IMR-90 (cell line): ENCODE data around the gene CETN2. TPM values are rescaled to one million over a fixed set of nuclear protein-coding genes. Genes with fewer than 3 reads are reported as not detected.

Experiments used
- ATAC-seq: fragments of 200-7000 bp; cut with Tn5 transposase; 2 replicates; pipeline ENCODE4 v1.9.1; 2020; ENCODE audit warnings: low read depth, mild to moderate bottlenecking, moderate library complexity
- BruUV-seq: library from RNA; stranded (reverse); fragments of 400-500 nt; replicated peaks from 2 replicates; lab custom pipeline; 2021; lab: Mats Ljungman, UMichigan
- CTCF ChIA-PET: fragments of 300-600 bp; formaldehyde crosslinking; extraction: SDS; loops from one replicate; lab custom pipeline; 2021; ENCODE audit warnings: antibody characterized with exemption; lab: Yijun Ruan, JAX
- POLR2A ChIA-PET: fragments of 300-600 bp; sonication (Branson Sonifier 250); formaldehyde crosslinking; loops from one replicate; lab custom pipeline; 2022; ENCODE audit warnings: antibody characterized with exemption; ENCODE audit not compliant: unreplicated experiment; lab: Charles Lee
- DNase-seq: peaks from one replicate; pipeline ENCODE4 v3.0.0; 2013
- H2AFZ ChIP-seq: replicated peaks from 2 replicates; pipeline ENCODE3; 2013; ENCODE audit warnings: low read length, mild to moderate bottlenecking; ENCODE audit not compliant: poor library complexity
- H2AK5ac ChIP-seq: 2 replicates; pipeline ENCODE4 v1.6.1; 2013; ENCODE audit warnings: low read depth, low read length, inconsistent platforms
- H2AK9ac ChIP-seq: replicated peaks from 2 replicates; pipeline ENCODE3; 2013; ENCODE audit warnings: mild to moderate bottlenecking, low read depth, low read length, moderate library complexity; ENCODE audit not compliant: poor library complexity
- H2BK120ac ChIP-seq: 2 replicates; pipeline ENCODE4 v1.6.1; 2013; ENCODE audit warnings: low read depth, low read length, inconsistent platforms
- H2BK15ac ChIP-seq: 3 replicates; pipeline ENCODE4 v1.6.1; 2013; ENCODE audit warnings: low read depth, low read length, inconsistent platforms
- H2BK20ac ChIP-seq: 2 replicates; pipeline ENCODE4 v1.6.1; 2013; ENCODE audit warnings: low read depth, mild to moderate bottlenecking, inconsistent platforms, low read length, moderate library complexity
- H2BK5ac ChIP-seq: 2 replicates; pipeline ENCODE4 v1.6.1; 2013; ENCODE audit warnings: mild to moderate bottlenecking, low read depth, low read length, inconsistent platforms; ENCODE audit not compliant: poor library complexity, severe bottlenecking
- H3K14ac ChIP-seq: replicated peaks from 2 replicates; pipeline ENCODE4 v1.6.1; 2013; ENCODE audit warnings: low read depth, low read length, inconsistent platforms
- H3K18ac ChIP-seq: 2 replicates; pipeline ENCODE4 v1.6.1; 2013; ENCODE audit warnings: low read depth, low read length, control low read depth
- H3K23ac ChIP-seq: 2 replicates; pipeline ENCODE4 v1.6.1; 2013; ENCODE audit warnings: low read depth, low read length, inconsistent platforms
- H3K27ac ChIP-seq: 2 replicates; pipeline ENCODE4 v1.5.1; 2013; ENCODE audit warnings: mild to moderate bottlenecking, control low read depth, low read length; ENCODE audit not compliant: insufficient read depth
- H3K27me3 ChIP-seq: 2 replicates; pipeline ENCODE4 v1.6.1; 2013; ENCODE audit warnings: low read length; ENCODE audit not compliant: control insufficient read depth, insufficient read depth
- H3K36me3 ChIP-seq: 2 replicates; pipeline ENCODE4 v1.6.1; 2013; ENCODE audit warnings: low read length, mixed read lengths; ENCODE audit not compliant: control insufficient read depth, insufficient read depth
- H3K4ac ChIP-seq: 2 replicates; pipeline ENCODE4 v1.6.1; 2013; ENCODE audit warnings: low read depth, low read length, inconsistent platforms
- H3K4me1 ChIP-seq: 2 replicates; pipeline ENCODE4 v1.6.1; 2013; ENCODE audit warnings: low read length, mixed read lengths; ENCODE audit not compliant: control insufficient read depth, insufficient read depth
- H3K4me2 ChIP-seq: 2 replicates; pipeline ENCODE4 v1.6.1; 2013; ENCODE audit warnings: low read depth, mild to moderate bottlenecking, control low read depth, low read length, moderate library complexity
- H3K4me3 ChIP-seq: 2 replicates; pipeline ENCODE4 v1.5.1; 2013; ENCODE audit warnings: low read depth, mild to moderate bottlenecking, control low read depth, low read length, moderate library complexity; ENCODE audit not compliant: insufficient read depth
- H3K56ac ChIP-seq: 2 replicates; pipeline ENCODE4 v1.6.1; 2013; ENCODE audit warnings: low read length, inconsistent platforms; ENCODE audit not compliant: insufficient read depth; ENCODE audit errors: extremely low read depth
- H3K79me1 ChIP-seq, 2 experiments: 2 replicates each; pipeline ENCODE4 v1.6.1; 2013; ENCODE audit warnings: low read length in 2 of 2, inconsistent platforms in 1 of 2, low read depth in 1 of 2
- H3K9ac ChIP-seq: 2 replicates; pipeline ENCODE4 v1.6.1; 2013; ENCODE audit warnings: low read depth, low read length, control low read depth
- H3K9me1 ChIP-seq: 2 replicates; pipeline ENCODE4 v1.6.1; 2013; ENCODE audit warnings: low read length, inconsistent platforms; ENCODE audit not compliant: insufficient read depth
- H3K9me3 ChIP-seq: 2 replicates; pipeline ENCODE4 v1.6.1; 2013; ENCODE audit warnings: low read length; ENCODE audit not compliant: control insufficient read depth, insufficient read depth
- H4K20me1 ChIP-seq: 2 replicates; pipeline ENCODE4 v1.6.1; 2013; ENCODE audit warnings: low read length, inconsistent platforms; ENCODE audit not compliant: insufficient read depth
- H4K5ac ChIP-seq: 2 replicates; pipeline ENCODE4 v1.6.1; 2013; ENCODE audit warnings: mild to moderate bottlenecking, low read depth, low read length, control low read depth
- H4K8ac ChIP-seq, 2 experiments: 2 replicates each; pipeline ENCODE4 v1.6.1; 2013; ENCODE audit warnings: low read depth in 2 of 2, low read length in 2 of 2, control low read depth in 1 of 2, inconsistent platforms in 1 of 2
- H4K91ac ChIP-seq: 2 replicates; pipeline ENCODE4 v1.6.1; 2013; ENCODE audit warnings: low read depth, low read length, inconsistent platforms; ENCODE audit not compliant: insufficient read depth
- BHLHE40 ChIP-seq: fragments of 150-350 bp; IDR thresholded peaks from 2 replicates; pipeline ENCODE4 v1.6.1; 2016; ENCODE audit warnings: mild to moderate bottlenecking, low read depth, low read length
- CEBPB ChIP-seq: IDR thresholded peaks from 2 replicates; pipeline ENCODE4 v1.6.1; 2012; ENCODE audit warnings: low read depth, low read length, improper control_type of control experiment
- CHD1 ChIP-seq: IDR thresholded peaks from 2 replicates; pipeline ENCODE4 v1.6.1; 2012; ENCODE audit warnings: low read depth, low read length, improper control_type of control experiment
- FOS ChIP-seq: fragments of 150-350 bp; IDR thresholded peaks from 2 replicates; pipeline ENCODE4 v1.6.1; 2016; ENCODE audit warnings: low read depth, low read length
- MAFK ChIP-seq: IDR thresholded peaks from 2 replicates; pipeline ENCODE4 v1.6.1; 2012; ENCODE audit warnings: low read depth, low read length, improper control_type of control experiment
- MAZ ChIP-seq: IDR thresholded peaks from 2 replicates; pipeline ENCODE4 v1.6.1; 2012; ENCODE audit warnings: low read depth, mild to moderate bottlenecking, low read length, improper control_type of control experiment, moderate library complexity, borderline replicate concordance
- MXI1 ChIP-seq: IDR thresholded peaks from 2 replicates; pipeline ENCODE4 v1.6.1; 2012; ENCODE audit warnings: low read depth, mild to moderate bottlenecking, low read length, moderate library complexity, borderline replicate concordance
- NFE2L2 ChIP-seq: fragments of 150-350 bp; IDR thresholded peaks from 2 replicates; pipeline ENCODE4 v1.6.1; 2016; ENCODE audit warnings: low read depth, mild to moderate bottlenecking, low read length
- POLR2A ChIP-seq: IDR thresholded peaks from 2 replicates; pipeline ENCODE4 v1.6.1; 2012; ENCODE audit warnings: mild to moderate bottlenecking, low read depth, low read length
- RAD21 ChIP-seq: IDR thresholded peaks from 2 replicates; pipeline ENCODE4 v1.6.1; 2012; ENCODE audit warnings: low read length, improper control_type of control experiment
- RCOR1 ChIP-seq: IDR thresholded peaks from 2 replicates; pipeline ENCODE4 v1.6.1; 2012; ENCODE audit warnings: mild to moderate bottlenecking, low read length, improper control_type of control experiment; ENCODE audit not compliant: insufficient replicate concordance
- RFX5 ChIP-seq: IDR thresholded peaks from 2 replicates; pipeline ENCODE4 v1.8.0; 2012; ENCODE audit warnings: low read depth, mild to moderate bottlenecking, low read length, moderate library complexity
- SMC3 ChIP-seq: fragments of 150-350 bp; IDR thresholded peaks from 2 replicates; pipeline ENCODE4 v1.6.1; 2016; ENCODE audit warnings: low read depth, mild to moderate bottlenecking, antibody characterized with exemption, low read length, moderate library complexity
- WGBS, 2 experiments: methylation state at CpG; one replicate each; pipeline versions ENCODE4 v1.1.5 to v1.1.7; 2013; ENCODE audit warnings: missing lambda C conversion rate in 2 of 2; ENCODE audit not compliant: insufficient read length in 1 of 2; ENCODE audit errors: extremely low coverage in 2 of 2; 5-methylcytosine and 5-hydroxymethylcytosine counted together
- dilution Hi-C: fragments of 300-500 bp; cut with HindIII; formaldehyde crosslinking; loops from one replicate; pipeline ENCODE4 v1.14.3; 2018; ENCODE audit warnings: low sequenced_read_pairs; ENCODE audit not compliant: unreplicated experiment
- in situ Hi-C: fragments of 300-500 bp; cut with MboI; formaldehyde crosslinking; loops from 3 replicates; pipeline ENCODE4 v1.14.3; 2019; ENCODE audit warnings: low sequenced_read_pairs, inconsistent platforms, mixed read lengths
- intact Hi-C: fragments of 100-400 bp; cut with micrococcal nuclease; formaldehyde crosslinking; loops from 2 replicates; pipeline ENCODE4 v1.10.0; 2022
- polyA plus RNA-seq, 3 experiments: library from polyadenylated mRNA; depleted of rRNA; stranded (reverse); fragments of >200 nt; gene quantifications; 2 replicates each; pipeline ENCODE4 v1.2.3, GENCODE V29; 2012; ENCODE audit warnings: low replicate concordance in 1 of 3
- total RNA-seq: library from RNA; depleted of rRNA; stranded (reverse); fragments of >200 nt; gene quantifications from 2 replicates; pipeline ENCODE4 v1.2.3, GENCODE V29; 2012
- TF ChIP-seq, protein P1 (sequence below): conservative IDR thresholded peaks from 2 replicates; pipeline ENCODE4 v1.5.1; 2012; ENCODE audit warnings: mild to moderate bottlenecking, low read depth, low read length, improper control_type of control experiment
- TF ChIP-seq, protein P2 (sequence below): fragments of 150-350 bp; IDR thresholded peaks from 2 replicates; pipeline ENCODE4 v1.6.1; 2017; ENCODE audit warnings: mild to moderate bottlenecking, antibody characterized with exemption, low read length, low read depth

Gene CETN2
- total and polyA plus RNA-seq, 2 of the 4 experiments (the other 2 are of a cell fraction) = 15.8 to 34.0 TPM

DNA sequence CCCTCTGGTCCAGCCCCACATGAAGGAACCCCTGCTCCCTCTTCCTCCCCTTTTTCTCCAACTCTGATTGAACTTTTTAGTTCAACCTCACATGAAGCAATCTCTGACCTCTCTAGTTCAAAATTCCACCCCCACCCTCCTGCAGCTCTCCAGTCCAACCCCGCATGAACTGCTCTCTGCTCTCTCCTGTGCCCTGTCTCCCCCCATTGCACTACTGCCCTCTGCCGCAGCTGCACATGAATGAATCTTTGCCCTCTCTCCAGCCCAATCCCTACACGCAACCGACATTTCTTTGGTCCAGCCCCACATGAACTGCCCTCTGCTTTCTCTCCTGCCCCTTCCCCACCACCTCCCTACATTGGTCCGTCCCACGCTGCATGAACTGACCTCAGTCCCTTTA is 6.9 kb downstream of the CETN2 start:
- Histone ChIP-seq H2AFZ (no peak overlapping the region), H3K14ac (no peak overlapping the region), H2BK5ac (no peak overlapping the region), H3K27ac (no peak overlapping the region), H2BK20ac (no peak overlapping the region), H3K4me2 (no peak overlapping the region), H3K56ac (no peak overlapping the region), H2BK120ac (no peak overlapping the region), H4K91ac (no peak overlapping the region), H3K4me1 (peaks cover 4% of the 10 kb centered on the region; the same call in 1 of the 2 replicates), H3K36me3 (no peaks in the 10 kb centered on the region; the same call in 1 of the 2 replicates), H2BK15ac (no peak overlapping the region), H2AK5ac (no peak overlapping the region), H4K20me1 (no peaks in the 10 kb centered on the region), H3K9me1 (no peaks in the 10 kb centered on the region; the same call in 1 of the 2 replicates), H3K27me3 (no peaks in the 10 kb centered on the region), H4K8ac (no peak overlapping the region), H3K18ac (no peak overlapping the region), H3K4me3 (no peak overlapping the region), H3K79me1 (no peaks in the 10 kb centered on the region), H3K9me3 (no peaks in the 10 kb centered on the region), H3K23ac (no peak overlapping the region), H4K5ac (no peak overlapping the region), H2AK9ac (no peak overlapping the region), H3K9ac (no peak overlapping the region), H3K4ac (no peak overlapping the region)
- in situ Hi-C loops = loop anchor here (25.0 kb wide), 1 partner anchor 1661 kb away; no protein-coding TSS in a partner anchor
- ChIA-PET POLR2A (no interaction called here), CTCF (no interaction called here)
- 79% methylated on average over 5 of the region's 6 CpGs; no CpG with 5 or more reads in 1 of the 2 experiments for WGBS, 2 experiments
- dilution Hi-C loops = no loop called here
- DNase-seq (no peak), ATAC-seq (no peak)
- intact Hi-C loops = no loop called here
- no TSS peak for BruUV-seq
- TF ChIP-seq CHD1 (no peak), RFX5 (no peak), MAFK (no peak), RAD21 (no peak), POLR2A (no peak), RCOR1 (no peak), SMC3 (no peak), MXI1 (no peak), CEBPB (no peak), MAZ (no peak), BHLHE40 (no peak), NFE2L2 (no peak), FOS (no peak)
- TF ChIP-seq, protein P1, sequence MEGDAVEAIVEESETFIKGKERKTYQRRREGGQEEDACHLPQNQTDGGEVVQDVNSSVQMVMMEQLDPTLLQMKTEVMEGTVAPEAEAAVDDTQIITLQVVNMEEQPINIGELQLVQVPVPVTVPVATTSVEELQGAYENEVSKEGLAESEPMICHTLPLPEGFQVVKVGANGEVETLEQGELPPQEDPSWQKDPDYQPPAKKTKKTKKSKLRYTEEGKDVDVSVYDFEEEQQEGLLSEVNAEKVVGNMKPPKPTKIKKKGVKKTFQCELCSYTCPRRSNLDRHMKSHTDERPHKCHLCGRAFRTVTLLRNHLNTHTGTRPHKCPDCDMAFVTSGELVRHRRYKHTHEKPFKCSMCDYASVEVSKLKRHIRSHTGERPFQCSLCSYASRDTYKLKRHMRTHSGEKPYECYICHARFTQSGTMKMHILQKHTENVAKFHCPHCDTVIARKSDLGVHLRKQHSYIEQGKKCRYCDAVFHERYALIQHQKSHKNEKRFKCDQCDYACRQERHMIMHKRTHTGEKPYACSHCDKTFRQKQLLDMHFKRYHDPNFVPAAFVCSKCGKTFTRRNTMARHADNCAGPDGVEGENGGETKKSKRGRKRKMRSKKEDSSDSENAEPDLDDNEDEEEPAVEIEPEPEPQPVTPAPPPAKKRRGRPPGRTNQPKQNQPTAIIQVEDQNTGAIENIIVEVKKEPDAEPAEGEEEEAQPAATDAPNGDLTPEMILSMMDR = no peak
- TF ChIP-seq, protein P2, sequence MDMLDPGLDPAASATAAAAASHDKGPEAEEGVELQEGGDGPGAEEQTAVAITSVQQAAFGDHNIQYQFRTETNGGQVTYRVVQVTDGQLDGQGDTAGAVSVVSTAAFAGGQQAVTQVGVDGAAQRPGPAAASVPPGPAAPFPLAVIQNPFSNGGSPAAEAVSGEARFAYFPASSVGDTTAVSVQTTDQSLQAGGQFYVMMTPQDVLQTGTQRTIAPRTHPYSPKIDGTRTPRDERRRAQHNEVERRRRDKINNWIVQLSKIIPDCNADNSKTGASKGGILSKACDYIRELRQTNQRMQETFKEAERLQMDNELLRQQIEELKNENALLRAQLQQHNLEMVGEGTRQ = no peak
